GM12892 (cell line): Measurements from ENCODE around the gene GALNT18.

Experiments
- POLR2A ChIP-seq: IDR thresholded peaks from 2 replicates; pipeline ENCODE4 v1.6.1; 2011; ENCODE audit warnings: low read depth, low read length, control low read depth
- POLR2AphosphoS5 ChIP-seq: IDR thresholded peaks from 2 replicates; pipeline ENCODE4 v1.6.1; 2011; ENCODE audit warnings: low read depth, low read length, control low read depth
- TAF1 ChIP-seq: IDR thresholded peaks from 2 replicates; pipeline ENCODE4 v1.6.1; 2011; ENCODE audit warnings: low read depth, mild to moderate bottlenecking, control low read depth, low read length, borderline replicate concordance

GRCh38 chr11:11482730-11483129 lies 139.1 kb downstream of the GALNT18 start:
- TF ChIP-seq POLR2A (no peak), TAF1 (no peak), POLR2AphosphoS5 (no peak)
